Activated CD8-positive, alpha-beta memory T cell treated with anti-CD3 and anti-CD28 coated beads for 1 hour (primary cell): Measurements from ENCODE around the gene RNF144A.
"Not testable (repeated sequence)": the region's sequence is repeated elsewhere in the genome, so short reads cannot be mapped to it uniquely, and the experiment has no call there.

Experiments used
- DNase-seq, 2 donors: peaks; one replicate each; pipeline ENCODE4 v3.0.0-alpha.2; 2020; ENCODE audit warnings: low read depth in 1 of 2; ENCODE audit errors: extremely low read depth in 1 of 2

Gene RNF144A

GRCh38 chr2:6917071-6917760 is at the start of gene RNF144A:
RNF144A (plus strand) TSS chr2:6917412; CDS start chr2:6996927, 79,515 bp downstream.
- peak in 1 of 2 donors; percentile 71 for DNase-seq

- no peak for DNase-seq
Observed at GRCh38 chr2:6872394-6872793, 44.8 kb upstream of the RNF144A start.

- DNase-seq: no peak
Observed at GRCh38 chr2:6874032-6874431, 43.2 kb upstream of the RNF144A start.

- DNase-seq: no peak
Observed at GRCh38 chr2:6876309-6876708, 40.9 kb upstream of the RNF144A start.

GRCh38 chr2:6877402-6878304 is 39.6 kb upstream of the RNF144A start, which contains the start of gene RSAD2:
RSAD2 (plus strand) TSS chr2:6877777; CDS start chr2:6877801, 24 bp downstream.
- DNase-seq: peak in 1 of 2 donors; percentile 24

GRCh38 chr2:6878549-6878948 is 38.7 kb upstream of the RNF144A start:
- DNase-seq: no peak

GRCh38 chr2:6879011-6879410 is 38.2 kb upstream of the RNF144A start:
- no peak for DNase-seq

- no peak for DNase-seq
Observed at GRCh38 chr2:6880200-6880733, 36.9 kb upstream of the RNF144A start.

- no peak for DNase-seq
Observed at GRCh38 chr2:6881046-6881445, 36.2 kb upstream of the RNF144A start.

- no peak for DNase-seq
Observed at GRCh38 chr2:6881516-6881915, 35.7 kb upstream of the RNF144A start.

- DNase-seq: no peak
Observed at GRCh38 chr2:6883448-6884122, 33.6 kb upstream of the RNF144A start.

- no peak for DNase-seq
Observed at GRCh38 chr2:6885551-6885950, 31.7 kb upstream of the RNF144A start.

- DNase-seq: no peak
Observed at GRCh38 chr2:6885968-6886367, 31.2 kb upstream of the RNF144A start.

GRCh38 chr2:6887751-6888192 is 29.4 kb upstream of the RNF144A start:
- no peak for DNase-seq

- DNase-seq: no peak
Observed at GRCh38 chr2:6888724-6889123, 28.5 kb upstream of the RNF144A start.

- no peak for DNase-seq
Observed at GRCh38 chr2:6893876-6894482, 23.2 kb upstream of the RNF144A start.

GRCh38 chr2:6896930-6897759 is 20.1 kb upstream of the RNF144A start:
- DNase-seq: no peak

- not testable (repeated sequence) for DNase-seq
Observed at GRCh38 chr2:6902581-6902980, 14.6 kb upstream of the RNF144A start.

- no peak for DNase-seq
Observed at GRCh38 chr2:6905668-6906067, 11.5 kb upstream of the RNF144A start.
